Measurements from ENCODE around the gene PAK4. TPM values are rescaled to one million over a fixed set of nuclear protein-coding genes. Genes with fewer than 3 reads are reported as not detected.

PAK4 gene
- total RNA-seq, 1 experiment from 2014 or later = 90.1 TPM

DNA sequence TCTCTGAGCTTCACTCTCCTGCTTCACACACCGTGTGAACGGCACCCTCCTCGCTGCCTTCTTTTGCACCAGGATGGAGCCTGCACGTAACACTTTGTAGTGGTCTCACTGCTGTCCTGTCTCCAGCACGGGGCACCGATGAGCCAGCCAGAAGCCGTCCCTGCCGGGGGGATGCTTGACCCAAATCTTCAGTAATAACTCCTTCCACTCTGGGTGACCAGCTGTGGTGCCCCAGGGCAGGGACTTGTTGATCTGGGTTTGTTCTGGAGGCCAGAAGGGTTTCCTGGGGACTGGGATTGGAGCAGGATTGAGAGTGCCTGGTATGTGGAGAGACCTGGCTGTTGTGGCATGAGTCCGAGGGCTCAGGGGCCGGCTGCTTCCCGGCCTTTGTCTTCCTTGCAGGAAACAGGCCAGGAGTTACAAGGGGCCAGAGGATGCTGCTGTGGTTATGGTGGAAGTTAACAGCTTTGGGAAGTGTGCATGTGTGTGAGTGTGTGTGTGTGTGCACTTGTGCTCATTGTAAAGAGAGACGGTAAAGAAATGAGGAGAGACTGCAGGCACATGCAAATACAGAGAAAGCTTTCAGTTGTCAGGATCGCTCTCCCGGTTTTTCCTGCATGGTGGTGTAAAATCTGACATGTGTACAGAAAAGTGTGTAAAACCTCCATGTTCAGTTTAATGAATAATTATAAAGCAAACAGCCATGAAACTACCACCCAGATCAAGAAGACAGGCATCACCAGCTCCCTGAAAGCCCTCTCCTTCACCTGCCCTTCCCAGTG is 18.9 kb downstream of the PAK4 start:
- intact Hi-C loops (cut with micrococcal nuclease) = no loop called here

More for the DNA sequence above, 18.9 kb downstream of the PAK4 start:
- Histone ChIP-seq H3K4me1 (ENCODE audit: control insufficient read depth in 1 of 2, insufficient read depth in 2 of 2, low read length in 2 of 2) (no peaks in the 10 kb centered on the region), H3K9me2 (ENCODE audit: insufficient read depth) (no peaks in the 10 kb centered on the region), H3K9me3 (ENCODE audit: control insufficient read depth in 1 of 2, insufficient read depth in 1 of 2, low read depth in 1 of 2, low read length in 2 of 2) (no peaks in the 10 kb centered on the region), H3K36me3 (ENCODE audit: control insufficient read depth in 1 of 2, insufficient read depth in 2 of 2, low read length in 2 of 2) (no peaks in the 10 kb centered on the region), H3K79me2 (ENCODE audit: insufficient read depth, low read length) (peaks cover 95% of the 10 kb centered on the region), H3K27ac (ENCODE audit: low read depth, low read length) (no peak overlapping the region), H4K20me1 (ENCODE audit: insufficient read depth) (no peaks in the 10 kb centered on the region), H3K27me3 (ENCODE audit: insufficient read depth, low read length) (no peaks in the 10 kb centered on the region), H3K4me3 (replicated peaks in 1 of 2; ENCODE audit: low read depth in 1 of 2, low read length in 2 of 2) (no peak overlapping the region), H2AFZ (ENCODE audit: low read depth, low read length, poor library complexity, severe bottlenecking) (no peak overlapping the region), H3K9ac (ENCODE audit: low read length) (no peak overlapping the region), H3K4me2 (ENCODE audit: low read length) (no peak overlapping the region)
- BruUV-seq (replicated peaks) = no TSS peak
- ATAC-seq (no peak), DNase-seq (ENCODE audit: low read depth, low spot score) (no peak)
- ChIA-PET POLR2A (no interaction called here), RAD21 (ENCODE audit: low non-redundant PET in 1 of 2, low total read pairs in 2 of 2, uncharacterized antibody in 2 of 2, unreplicated experiment in 2 of 2) (interaction anchor here in 1 of 2 experiments (0.6 kb wide), 1 partner anchor 32 kb away, joined by 3 read pairs; no protein-coding TSS in a partner anchor), CTCF (no interaction called here)
- TF ChIP-seq, protein P1, sequence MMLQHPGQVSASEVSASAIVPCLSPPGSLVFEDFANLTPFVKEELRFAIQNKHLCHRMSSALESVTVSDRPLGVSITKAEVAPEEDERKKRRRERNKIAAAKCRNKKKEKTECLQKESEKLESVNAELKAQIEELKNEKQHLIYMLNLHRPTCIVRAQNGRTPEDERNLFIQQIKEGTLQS (IDR thresholded peaks at IDR 0.05) = no peak
- TF ChIP-seq EZH2phosphoT487 (IDR thresholded peaks at IDR 0.05; ENCODE audit: borderline replicate concordance) (no peak), RAD21 (IDR thresholded peaks at IDR 0.05; ENCODE audit: low read depth) (no peak), SRF (IDR thresholded peaks at IDR 0.05; ENCODE audit: low read depth) (no peak), EGR1 (IDR thresholded peaks at IDR 0.05; ENCODE audit: low read depth) (no peak), POLR2A (IDR thresholded peaks at IDR 0.05; ENCODE audit: borderline replicate concordance, extremely low read depth, insufficient read depth, insufficient read length) (no peak), FOSL1 (IDR thresholded peaks at IDR 0.05; ENCODE audit: low read depth) (no peak), POLR2AphosphoS5 (IDR thresholded peaks at IDR 0.05; ENCODE audit: low read depth, low read length) (no peak), ELF1 (IDR thresholded peaks at IDR 0.05; ENCODE audit: borderline replicate concordance, low read depth) (no peak), ZFX (IDR thresholded peaks at IDR 0.05) (no peak), CBX3 (IDR thresholded peaks at IDR 0.05; ENCODE audit: low read depth) (no peak)
- TF ChIP-seq, protein P2, sequence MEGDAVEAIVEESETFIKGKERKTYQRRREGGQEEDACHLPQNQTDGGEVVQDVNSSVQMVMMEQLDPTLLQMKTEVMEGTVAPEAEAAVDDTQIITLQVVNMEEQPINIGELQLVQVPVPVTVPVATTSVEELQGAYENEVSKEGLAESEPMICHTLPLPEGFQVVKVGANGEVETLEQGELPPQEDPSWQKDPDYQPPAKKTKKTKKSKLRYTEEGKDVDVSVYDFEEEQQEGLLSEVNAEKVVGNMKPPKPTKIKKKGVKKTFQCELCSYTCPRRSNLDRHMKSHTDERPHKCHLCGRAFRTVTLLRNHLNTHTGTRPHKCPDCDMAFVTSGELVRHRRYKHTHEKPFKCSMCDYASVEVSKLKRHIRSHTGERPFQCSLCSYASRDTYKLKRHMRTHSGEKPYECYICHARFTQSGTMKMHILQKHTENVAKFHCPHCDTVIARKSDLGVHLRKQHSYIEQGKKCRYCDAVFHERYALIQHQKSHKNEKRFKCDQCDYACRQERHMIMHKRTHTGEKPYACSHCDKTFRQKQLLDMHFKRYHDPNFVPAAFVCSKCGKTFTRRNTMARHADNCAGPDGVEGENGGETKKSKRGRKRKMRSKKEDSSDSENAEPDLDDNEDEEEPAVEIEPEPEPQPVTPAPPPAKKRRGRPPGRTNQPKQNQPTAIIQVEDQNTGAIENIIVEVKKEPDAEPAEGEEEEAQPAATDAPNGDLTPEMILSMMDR (IDR thresholded peaks at IDR 0.05 in 2 of 3, conservative IDR thresholded peaks at IDR 0.05 in 1 of 3; ENCODE audit: borderline replicate concordance in 1 of 3, insufficient read depth in 1 of 3, low read depth in 2 of 3, low read length in 2 of 3) = no peak
